ENCODE results near the gene ARID1A. TPM values are rescaled to one million over a fixed set of nuclear protein-coding genes. Genes with fewer than 3 reads are reported as not detected.
"Not testable (repeated sequence)": the region's sequence is repeated elsewhere in the genome, so short reads cannot be mapped to it uniquely, and the experiment has no call there.

The ARID1A gene
- total RNA-seq, 1 donor from 2014 or later = 12.5 TPM

DNA sequence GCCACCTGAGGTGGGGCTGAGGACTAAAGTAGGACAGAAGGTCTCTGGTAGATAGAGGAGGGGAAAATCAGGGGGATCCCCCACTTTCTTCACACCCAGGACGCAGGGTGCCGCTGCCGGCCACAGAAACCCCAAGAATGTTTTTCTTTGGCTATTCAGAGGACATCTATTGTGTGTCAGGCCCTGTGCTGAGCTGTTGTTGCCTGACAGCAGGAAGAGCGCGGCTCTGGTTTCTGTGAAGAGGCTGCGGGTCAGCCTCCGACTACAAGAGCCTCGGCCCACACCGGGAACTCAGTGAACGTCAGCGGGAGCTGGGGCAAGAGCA is 91.5 kb downstream of the ARID1A start:
- DNase-seq (ENCODE audit: low read depth, low spot score) = no peak

DNA sequence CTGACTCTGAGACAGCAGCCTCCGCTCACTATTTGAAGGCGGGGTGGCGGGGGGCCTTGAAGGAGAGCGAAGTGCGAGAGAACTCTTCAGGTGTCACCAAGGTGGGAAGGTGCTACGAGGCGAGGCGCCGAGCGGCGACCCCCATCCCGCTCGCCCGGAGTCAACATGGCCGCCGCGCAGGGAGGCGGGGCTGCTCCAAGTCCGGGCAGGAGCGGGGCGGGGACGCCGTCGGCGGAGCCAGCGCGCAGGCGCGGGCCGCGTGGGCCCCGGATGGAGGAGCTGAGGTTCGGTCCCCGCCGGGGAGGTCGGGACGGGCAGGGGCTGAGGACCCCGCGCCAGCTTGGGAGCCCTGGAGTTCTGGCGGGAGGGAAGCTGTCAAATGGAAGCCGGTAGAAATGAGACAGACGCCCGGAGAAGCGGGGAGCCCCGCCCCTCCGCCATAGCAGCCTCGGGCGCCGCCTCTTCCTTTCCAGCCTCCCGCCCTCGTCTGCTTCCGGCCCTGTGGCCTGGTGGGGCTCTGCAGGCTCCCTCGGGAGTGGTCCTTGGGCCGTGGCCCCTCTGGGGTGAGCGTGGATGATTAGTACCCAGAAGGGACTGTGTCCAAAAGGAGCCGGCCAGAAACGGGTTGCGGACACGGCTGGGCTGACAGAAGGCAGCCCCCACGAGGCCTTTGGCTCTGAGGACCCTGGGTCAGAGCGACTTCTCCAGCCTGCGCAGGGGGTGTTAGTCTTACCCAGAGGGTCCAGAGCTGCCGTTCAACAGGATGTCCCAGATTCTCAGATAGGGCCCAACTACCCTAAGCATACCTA is 92.1 kb downstream of the ARID1A start, which contains the start of gene PIGV:
Gene PIGV, plus strand, starts transcription at position 245 of the 809 bp plus-strand sequence. CDS start 2,866 bp downstream, outside the sequence.
- DNase-seq (ENCODE audit: low read depth, low spot score) = no peak

DNA sequence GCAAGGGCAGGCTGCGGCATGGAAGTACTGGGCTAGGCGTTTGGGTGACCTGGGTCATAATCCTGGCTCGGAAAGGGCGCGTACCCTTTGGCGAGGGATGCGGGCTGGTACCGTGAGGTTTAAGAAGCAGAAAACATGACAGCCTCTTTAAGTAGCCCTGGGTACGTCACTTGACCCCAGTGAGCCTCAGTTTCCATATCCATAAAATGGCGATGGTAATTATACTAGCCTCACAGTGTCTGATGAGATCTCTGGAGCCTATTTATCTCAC is 92.6 kb downstream of the ARID1A start:
- no peak for DNase-seq (ENCODE audit: low read depth, low spot score)

DNA sequence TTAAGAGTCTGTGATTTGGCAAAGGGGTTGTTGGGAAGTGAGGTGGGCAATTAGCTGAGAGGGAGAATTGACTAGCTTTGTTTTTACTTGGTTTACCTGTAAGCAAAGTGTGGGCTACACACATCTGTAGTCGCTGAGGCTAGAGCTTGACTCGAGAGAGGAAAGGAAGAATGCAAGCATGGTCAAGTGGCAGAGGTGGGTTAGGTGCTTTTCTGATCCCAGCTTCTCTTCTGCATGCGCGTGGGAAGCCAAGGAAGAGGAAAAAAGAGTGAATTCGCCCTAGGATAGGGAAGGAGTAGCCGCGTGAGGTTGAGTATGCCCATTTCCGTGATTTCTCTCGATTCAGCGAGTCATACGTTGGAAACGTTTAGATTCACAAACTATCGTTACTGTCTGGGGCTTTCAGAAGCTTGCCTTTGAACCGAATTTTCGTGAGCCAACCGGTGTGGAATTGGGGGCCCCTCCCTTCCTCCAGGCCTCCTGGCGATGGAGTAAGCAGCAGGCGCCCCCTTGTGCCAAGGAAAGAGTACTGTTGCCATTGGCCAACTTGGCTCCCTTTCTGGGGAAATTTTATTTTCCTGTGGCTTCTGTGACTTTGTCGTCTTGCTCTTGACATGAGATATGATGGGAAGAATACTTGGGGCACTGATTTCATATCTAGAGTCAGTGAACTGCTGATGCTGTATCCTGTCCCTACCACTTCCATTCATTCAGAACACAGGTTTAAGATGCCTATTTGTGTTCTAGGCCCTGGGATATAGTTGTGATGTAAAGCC is 93.2 kb downstream of the ARID1A start:
- no peak for DNase-seq (ENCODE audit: low read depth, low spot score)

DNA sequence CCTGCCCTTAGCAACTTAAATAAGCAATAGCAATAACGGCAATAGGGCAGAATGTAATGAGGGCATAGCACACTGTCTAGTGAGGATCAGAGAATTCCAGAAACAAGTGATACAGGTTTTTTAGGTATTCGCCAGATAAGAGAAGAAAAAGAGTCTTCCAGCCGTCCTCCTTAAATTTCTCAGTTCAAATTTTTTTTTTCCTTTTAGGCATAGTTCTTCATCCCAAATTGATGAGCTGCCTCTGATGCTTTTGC is 93.7 kb downstream of the ARID1A start:
- DNase-seq (ENCODE audit: low read depth, low spot score) = no peak

DNA sequence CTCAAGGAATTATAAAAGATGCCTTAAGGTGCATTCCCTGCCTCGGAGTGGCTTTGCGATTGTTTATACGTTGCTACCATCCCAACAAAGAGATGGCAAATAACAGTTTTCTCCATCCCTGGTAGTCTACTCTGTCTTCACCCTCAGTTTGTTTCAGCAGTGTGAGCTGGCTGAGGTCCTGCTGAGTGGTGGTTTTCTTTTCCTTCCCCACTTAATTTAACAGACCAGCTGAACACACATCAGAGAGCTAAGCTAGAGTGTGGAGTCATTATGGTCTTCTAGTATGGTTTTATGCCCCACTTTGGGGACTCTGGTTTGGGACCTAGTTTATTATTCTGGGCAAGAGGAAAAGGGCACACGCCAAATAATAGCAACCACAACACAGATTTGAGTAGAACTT is 94.1 kb downstream of the ARID1A start:
- no peak for DNase-seq (ENCODE audit: low read depth, low spot score)

DNA sequence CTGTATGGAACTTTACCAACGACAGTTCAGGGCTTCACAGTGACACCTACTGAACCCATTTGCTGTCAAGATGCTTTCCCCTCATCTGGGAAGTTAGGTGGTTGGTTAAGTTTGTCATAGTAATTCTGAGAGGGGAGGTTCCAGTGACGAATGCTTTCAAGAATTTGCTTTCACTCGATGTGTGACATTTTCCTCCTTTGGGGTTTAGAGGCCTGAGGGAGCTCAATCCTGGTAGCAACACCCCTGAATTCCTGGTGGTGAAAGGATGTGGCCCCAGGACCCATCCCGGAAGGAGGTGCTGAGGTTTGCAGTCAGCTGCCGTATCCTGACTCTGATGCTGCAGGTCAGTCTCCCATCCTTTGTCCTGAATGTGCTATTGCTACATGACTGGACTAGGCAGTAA is 94.7 kb downstream of the ARID1A start:
- no peak for DNase-seq (ENCODE audit: low read depth, low spot score)

DNA sequence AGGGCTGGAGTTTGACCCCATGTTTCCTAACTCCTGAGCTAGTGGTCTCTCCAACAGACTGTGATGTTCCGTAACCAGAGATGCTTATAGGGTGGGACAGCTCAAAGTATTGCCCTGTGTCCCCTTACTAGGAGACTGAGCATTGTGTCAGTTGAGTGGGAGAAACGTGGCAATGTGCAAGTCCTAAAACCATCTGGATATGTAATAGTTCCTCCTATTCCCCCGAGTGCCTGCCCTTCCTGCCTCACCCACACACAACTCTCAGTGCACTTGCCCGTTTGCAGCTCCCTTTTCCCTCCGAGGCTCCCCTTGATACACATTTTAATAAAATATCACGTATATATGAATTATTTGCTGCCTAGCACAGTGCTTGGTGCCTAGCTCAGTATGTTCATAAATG is 95.3 kb downstream of the ARID1A start:
- no peak for DNase-seq (ENCODE audit: low read depth, low spot score)

DNA sequence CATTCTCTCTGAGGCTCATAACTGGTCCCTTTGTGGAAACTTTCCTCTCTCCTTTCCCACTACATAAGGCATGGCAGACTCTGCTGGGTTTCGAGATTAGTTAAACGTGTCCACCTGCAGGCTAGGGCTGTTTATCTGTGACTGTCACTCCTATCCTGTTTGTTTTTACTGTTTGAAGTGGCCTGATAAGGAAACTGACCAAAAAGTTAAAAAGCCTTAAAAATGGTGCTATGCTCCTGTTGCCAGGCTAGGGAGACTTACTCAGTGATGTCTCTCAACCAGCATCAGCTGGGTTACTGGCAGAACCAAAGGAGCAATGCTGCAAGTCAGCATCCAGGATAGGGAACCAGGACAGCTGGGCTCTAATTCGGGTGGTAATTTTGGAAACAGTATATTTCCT is 95.8 kb downstream of the ARID1A start:
- no peak for DNase-seq (ENCODE audit: low read depth, low spot score)

DNA sequence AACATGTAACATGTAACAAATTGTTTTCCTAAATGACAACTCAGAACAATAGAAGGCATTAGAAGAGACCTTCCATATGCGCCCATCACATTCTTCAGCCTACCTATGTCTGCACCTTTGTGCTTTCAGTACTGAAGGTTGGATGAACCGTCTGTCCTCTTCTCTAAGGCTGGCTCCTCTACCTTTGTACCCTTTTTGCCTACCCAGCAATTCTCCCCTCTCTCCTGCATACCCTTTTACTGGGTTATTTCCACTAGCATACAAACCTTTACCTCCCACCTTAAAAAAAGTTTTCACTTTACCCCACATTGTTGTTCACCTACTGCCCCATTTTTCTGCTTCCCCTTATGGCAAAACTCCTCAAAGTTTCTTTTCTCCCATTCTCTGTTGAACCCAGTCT is 97.1 kb downstream of the ARID1A start:
- no peak for DNase-seq (ENCODE audit: low read depth, low spot score)

DNA sequence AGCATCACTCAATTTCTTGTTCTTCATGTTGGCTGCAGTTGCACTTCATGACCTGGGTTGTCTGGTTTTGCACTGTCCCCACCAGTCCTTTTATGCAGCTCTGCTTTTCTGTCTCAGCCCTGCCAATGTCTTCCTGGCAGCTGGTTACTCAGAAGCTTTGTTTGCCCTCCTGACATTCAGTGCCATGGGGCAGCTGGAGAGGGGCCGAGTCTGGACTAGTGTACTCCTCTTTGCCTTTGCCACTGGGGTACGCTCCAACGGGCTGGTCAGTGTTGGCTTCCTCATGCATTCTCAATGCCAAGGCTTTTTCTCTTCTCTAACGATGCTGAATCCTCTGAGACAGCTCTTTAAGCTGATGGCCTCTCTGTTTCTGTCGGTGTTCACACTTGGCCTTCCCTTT is 98.6 kb downstream of the ARID1A start:
- DNase-seq (ENCODE audit: low read depth, low spot score) = no peak

DNA sequence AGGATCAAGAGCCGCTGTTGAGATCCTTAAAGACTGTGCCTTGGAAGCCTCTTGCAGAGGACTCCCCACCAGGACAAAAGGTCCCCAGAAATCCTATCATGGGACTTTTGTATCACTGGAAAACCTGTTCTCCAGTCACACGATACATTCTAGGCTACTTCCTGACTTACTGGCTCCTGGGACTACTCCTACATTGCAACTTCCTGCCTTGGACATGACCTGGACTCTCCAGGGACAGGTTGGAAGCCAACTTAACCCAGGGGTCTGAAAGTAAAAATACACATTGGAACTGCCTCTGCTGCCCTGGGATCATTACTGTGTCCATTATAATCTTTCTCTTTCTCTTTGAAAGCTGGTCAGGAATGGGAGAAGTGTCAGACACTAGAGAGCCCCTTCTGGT is 101.8 kb downstream of the ARID1A start:
- DNase-seq (ENCODE audit: low read depth, low spot score) = no peak

DNA sequence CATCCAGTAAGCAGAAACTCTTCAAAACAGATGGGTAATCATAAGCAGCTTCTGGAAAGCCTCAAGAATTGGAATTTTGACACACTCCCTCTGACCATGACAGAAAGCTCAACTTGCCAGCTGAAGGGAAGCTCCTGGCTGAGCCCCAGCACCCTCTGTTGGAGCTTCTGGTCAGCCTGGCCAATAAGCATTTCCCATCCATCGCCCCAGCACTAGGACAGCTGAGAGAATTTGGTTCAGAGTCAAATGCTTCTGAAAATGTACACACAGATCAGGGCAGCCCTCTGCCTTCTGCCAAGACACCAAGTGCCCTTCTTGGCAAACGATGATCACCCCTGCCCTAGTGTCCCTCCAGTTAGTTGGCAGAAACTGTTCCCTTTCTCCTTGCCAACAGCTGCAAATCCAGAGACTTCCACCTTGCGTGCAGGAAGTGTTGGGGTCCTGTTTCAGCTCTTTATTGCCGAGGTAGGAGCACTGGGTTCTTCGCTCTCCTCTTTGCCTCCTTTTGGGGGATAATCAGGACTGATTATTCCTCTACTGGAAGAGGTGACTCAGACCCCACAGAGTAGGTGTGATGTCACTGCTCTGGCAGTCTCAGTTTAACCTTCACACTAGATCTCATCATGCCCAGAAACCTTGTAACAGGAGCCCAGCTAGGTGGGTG is 103.8 kb downstream of the ARID1A start:
- DNase-seq (ENCODE audit: low read depth, low spot score) = no peak

DNA sequence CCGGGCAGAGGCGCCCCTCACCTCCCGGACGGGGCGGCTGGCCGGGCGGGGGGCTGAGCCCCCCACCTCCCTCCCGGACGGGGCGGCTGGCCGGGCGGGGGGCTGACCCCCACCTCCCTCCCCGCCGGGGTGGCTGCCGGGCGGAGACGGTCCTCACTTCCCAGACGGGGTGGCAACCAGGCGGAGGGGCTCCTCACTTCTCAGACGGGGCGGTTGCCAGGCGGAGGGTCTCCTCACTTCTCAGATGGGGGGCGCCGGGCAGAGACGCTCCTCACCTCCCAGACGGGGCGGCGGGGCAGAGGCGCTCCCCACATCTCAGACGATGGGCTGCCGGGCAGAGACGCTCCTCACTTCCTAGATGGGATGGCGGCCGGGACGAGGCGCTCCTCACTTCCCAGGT is 108.1 kb downstream of the ARID1A start:
- DNase-seq (ENCODE audit: low read depth, low spot score) = not testable (repeated sequence)

DNA sequence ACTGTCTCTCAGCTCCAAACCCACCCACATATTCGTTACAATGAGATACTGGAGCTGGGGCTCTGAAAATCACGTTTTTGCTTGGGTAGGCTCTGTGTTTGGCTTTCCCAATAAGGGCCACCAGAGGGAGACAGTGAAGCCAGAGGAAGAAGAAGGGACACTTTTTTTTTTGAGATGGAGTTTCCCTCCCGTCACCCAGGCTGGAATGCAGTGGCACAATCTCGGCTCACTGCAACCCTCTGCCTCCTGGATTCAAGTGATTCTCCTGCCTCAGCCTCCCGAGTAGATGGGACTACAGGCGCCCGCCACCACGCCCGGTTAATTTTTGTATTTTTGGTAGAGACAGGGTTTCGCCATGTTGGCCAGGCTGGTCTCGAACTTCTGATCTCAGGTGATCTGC is 114.3 kb downstream of the ARID1A start:
- DNase-seq (ENCODE audit: low read depth, low spot score) = not testable (repeated sequence)

DNA sequence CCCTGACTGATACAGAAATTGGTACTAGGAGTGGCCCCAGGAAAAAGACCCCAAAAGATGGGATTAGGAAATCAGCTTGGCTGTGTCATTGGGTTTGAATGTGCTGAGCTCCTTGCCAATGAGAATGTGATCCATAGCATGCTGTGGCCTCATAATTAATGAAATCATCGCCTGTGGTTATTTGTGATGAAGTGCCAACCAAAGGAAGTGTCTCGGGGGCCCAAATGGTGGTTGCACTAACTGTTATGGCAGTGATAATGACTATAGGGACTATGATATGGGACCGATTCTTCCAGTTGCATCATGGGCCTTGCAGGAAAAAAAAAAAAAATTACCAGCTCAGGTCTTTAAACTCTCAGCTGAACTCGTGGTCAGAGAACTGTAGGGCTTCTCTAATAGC is 115.2 kb downstream of the ARID1A start:
- DNase-seq (ENCODE audit: low read depth, low spot score) = no peak

DNA sequence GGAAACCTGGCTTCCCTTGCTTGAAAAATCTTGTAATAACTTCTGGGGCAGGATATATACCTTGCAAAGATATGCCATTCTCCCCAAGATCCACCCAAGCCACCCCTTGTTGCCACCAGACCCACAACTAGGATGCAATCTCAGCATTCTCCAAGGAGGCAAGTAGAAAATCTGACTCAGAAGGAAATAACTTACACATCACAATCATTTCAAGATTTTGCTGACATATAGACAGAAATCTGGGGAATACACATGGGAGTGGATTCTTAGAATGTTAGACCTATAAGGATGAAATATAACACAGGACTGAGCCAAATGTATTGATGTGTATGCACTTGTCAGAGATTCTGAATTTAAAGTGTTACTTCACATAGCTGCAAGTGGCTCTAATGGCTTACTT is 115.9 kb downstream of the ARID1A start:
- no peak for DNase-seq (ENCODE audit: low read depth, low spot score)

DNA sequence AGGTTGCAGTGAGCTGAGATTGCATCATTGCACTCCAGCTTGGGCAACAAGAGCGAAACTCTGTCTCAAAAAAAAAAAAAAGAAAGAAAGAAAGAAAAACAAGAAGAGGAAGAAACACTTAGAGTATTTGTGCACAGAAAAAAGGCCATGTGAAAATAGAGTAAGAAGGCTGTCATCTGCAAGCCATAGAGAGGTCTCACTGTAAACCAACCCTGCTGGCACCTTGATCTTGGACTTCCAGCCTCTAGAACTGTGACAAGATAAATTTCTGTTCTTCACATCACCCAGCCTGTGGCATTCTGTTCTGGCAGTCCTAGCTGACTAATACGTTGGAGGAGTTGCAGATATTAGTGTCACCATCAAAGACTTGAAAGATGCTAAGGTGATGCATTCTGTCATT is 118.6 kb downstream of the ARID1A start:
- no peak for DNase-seq (ENCODE audit: low read depth, low spot score)

DNA sequence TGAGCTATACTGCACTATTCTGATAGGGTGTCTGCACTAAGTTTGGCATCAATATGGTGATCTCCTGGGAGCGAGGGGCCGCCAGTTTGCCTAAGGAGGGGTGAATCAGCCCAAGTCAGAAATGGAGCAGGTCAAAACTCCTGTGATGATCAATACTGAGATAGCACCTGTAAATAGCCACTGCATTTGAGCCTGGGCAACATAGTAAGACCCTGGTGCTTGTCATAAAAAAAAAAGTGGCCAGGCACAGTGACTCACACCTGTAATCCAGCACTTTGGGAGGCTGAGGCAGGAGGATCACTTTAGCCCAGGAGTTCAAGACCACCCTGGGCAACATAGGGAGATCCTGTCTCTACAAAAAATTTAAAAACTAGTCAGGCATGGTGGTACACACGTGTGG is 119.1 kb downstream of the ARID1A start:
- DNase-seq (ENCODE audit: low read depth, low spot score) = no peak

DNA sequence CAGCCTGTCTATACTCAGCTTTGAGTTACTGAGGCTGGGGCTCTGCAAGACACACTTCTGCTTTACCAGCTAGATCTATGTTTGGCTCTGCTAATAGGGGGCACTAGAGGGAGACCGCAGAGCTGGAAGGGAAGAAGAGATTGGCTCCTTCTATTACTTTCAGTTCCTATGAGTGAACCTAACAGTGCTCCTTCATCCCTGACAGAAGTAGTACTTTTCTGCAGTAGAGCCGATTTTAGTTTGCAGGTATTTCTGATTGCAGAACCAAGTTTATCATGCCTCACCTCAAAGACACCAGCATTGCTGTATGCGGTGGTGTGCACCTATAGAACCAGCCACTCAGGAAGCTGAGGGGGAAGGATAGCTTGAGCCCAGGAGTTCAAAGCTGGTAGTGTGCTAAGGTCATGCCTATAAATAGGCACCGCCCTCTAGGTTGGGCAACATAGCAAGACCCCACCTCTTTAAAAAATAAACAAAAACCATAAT is 125.0 kb downstream of the ARID1A start:
- DNase-seq (ENCODE audit: low read depth, low spot score) = no peak

DNA sequence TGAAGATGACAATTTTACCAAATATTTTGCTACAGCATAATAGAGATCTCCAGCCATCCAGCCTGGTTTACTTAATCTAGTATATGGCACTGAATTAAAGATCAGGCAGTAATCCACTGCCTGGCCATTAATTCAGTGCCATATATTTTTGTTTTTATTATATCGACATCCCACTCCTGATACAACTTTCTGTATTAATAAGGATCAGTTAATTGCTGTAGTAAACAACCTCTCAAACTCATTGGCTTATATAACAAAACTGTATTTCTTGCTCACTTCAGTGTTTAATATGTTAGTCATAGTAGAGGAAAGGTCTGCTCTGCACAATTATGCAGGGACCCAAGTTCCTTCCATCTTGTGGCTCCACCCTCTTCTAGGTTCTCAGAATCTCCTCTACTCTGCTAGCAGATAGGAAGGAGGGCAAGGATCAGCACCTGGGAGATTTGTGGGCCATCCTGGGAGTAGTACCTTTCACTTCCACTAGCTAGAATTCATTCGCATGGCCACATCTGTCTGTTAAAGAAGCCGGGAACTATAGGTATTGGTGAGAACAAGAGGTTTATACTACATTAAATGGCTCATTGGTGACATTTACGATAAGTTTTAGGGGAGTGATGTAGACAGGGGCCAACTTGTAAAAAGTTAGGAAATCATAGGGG is 127.1 kb downstream of the ARID1A start:
- DNase-seq (ENCODE audit: low read depth, low spot score) = no peak

DNA sequence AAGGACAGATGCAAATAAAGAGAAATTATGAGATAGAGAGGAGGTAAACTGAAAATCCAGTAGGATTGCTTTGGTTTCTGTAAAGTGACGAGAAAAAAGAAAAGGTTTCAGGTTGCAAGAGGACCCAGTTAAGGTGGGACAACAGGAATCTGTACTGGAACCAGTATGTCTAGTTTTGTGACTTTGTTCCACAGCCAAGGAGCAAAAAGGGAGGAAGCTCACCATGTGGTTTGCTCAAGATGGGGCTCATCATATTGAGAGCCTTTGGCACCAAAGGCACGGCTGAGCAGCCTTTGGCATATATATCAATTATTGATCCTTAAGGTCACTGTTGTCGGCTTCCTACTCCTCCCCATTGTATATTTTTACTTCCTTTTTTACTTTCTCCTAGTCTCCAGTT is 128.9 kb downstream of the ARID1A start:
- DNase-seq (ENCODE audit: low read depth, low spot score) = no peak
